Stimulated activated CD8-positive, alpha-beta memory T cell treated with anti-CD3 and anti-CD28 coated beads, Interleukin-4, amount 100 ng/mL, for 4 hours (primary cell): Measurements from ENCODE around the gene WNT9B.

ENCODE experiments used
- DNase-seq, 2 donors: peaks; one replicate each; pipeline ENCODE4 v3.0.0-alpha.2; 2020; ENCODE audit warnings: low read depth in 2 of 2, low spot score in 1 of 2

The WNT9B gene, protein sequence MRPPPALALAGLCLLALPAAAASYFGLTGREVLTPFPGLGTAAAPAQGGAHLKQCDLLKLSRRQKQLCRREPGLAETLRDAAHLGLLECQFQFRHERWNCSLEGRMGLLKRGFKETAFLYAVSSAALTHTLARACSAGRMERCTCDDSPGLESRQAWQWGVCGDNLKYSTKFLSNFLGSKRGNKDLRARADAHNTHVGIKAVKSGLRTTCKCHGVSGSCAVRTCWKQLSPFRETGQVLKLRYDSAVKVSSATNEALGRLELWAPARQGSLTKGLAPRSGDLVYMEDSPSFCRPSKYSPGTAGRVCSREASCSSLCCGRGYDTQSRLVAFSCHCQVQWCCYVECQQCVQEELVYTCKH

DNA sequence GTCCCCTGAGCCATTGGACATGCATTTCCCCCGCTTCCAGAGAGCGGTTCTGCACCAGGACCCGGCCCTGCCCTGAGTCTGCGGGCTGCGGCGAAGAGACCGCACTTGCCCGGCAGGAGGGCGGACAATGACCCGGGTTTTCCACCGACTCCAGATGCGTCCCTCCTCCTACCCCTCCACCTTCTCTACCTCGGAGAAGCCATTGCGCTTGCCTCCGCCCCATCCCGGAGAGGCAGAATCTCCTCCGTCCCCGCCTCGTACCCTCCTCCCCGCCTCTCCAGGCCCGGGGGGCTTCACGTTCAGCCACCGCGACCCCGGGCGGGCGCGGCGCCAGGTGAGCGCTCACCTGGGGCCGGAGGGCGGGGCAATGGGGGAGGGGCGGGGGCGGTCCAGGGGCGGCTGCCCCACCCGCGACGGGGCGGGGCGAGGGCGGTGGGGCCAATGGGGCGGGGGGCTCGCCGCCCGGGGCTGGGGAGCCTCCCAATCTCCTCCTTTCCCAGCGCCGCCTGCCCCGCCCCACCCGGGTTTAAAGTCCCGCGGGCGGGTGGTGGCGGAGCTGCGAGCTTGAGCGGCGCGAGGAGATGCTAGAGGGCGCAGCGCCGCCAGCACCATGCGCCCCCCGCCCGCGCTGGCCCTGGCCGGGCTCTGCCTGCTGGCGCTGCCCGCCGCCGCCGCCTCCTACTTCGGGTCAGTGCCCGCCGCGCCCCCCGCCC lies at the start of gene WNT9B:
Gene WNT9B, plus strand, starts transcription at position 555 of the 713 bp plus-strand sequence. Its CDS starts 56 bp downstream, at position 611.
- no peak for DNase-seq

DNA sequence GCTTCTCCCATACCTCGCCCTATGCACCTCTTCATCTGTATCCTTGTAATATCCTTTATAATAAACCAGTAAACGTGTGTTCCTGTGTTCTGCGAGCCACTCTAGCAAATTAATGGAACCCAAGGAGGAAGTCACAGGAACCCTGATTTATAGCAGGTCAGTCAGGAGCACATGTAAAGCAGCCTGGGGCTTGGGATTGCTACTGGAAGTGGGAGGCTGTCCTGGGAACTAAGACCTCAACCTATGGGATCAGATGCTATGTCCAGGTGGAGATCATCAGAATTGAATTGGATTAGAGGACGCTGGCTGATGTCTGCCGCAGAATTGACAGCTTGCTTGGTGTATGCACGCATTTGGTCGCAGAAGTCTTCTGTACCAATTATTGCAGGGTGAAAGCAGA lies 48.6 kb upstream of the WNT9B start:
- no peak for DNase-seq

DNA sequence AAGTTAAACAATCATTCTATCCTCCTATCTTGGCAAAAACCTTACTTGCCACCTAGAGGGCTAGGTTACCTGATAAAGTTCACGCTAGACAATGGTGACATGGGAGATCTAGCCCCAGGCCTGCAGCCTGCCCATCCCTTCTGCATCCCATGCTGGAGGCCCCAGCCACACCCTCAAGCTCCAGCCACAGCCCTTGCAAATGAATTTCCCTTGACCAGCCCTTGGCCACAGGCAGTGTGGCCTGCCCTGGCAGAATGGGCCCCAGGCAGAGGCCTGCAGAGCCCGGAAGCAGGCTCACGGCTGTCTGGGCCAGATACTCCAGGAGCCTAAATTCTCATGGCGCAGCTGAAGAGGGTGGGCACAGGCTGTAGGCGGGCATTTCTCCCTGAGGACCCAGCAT lies 47.8 kb upstream of the WNT9B start:
- DNase-seq: no peak

DNA sequence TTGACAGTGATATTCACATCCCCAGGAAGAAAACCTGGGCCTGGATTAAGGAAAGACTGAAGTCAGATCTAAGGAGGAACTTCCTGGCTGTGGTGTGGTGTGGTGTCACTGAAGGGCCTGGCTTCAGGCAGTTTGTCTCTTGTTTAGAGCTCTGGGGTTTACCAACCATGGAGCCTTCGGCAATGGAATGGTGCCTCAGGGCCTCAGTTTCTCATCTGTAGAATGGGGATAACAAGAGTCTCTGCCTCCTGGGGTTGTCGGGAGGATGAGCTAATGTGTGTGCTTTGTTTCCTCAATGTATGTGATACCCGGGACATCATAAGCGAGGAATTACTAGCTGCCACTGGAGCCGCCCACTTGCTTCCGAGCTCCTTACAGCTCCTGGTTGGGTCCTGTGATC lies 45.6 kb upstream of the WNT9B start:
- no peak for DNase-seq

DNA sequence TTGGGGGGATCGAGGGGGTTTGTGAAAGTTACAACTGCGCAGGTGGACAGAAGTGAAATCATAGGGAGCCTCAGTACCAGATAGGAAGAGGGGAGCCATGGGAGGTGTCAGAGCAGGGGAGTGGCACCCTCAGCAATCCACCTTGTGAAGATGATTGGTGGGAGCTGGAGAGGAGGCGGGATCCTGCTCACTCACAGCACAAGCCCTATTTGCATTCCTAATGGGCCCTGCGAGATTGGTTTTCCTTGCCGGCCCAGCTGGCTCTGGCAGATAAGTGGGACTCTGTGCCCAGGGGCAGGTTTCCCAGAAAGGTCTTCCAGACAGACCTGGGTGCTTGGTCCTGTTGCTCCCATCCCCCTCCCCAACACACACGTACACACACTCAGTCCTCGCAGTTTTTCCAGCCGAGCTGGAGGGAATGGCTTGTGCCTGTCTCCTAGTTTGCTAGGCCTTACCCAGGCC lies 42.2 kb upstream of the WNT9B start:
- no peak for DNase-seq

DNA sequence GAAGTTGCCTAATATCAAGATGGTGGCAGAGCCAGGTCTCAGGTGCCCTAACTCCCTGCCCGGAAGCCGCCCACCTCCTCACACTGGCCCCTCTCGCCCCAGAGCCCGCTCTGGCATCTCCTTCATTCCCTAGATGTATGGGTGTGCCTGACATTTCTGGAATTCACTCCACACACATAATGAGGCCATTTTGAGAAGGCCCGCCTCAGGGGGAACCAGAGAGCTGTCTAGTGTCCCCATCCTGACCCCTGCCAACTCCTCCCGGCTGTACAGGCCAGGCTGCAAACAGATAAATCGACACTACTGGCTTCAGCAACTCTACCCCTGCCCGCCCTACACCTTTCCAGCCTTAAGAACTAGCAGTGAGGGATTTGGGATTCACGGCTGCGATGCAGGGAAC lies 40.5 kb upstream of the WNT9B start:
- no peak for DNase-seq

DNA sequence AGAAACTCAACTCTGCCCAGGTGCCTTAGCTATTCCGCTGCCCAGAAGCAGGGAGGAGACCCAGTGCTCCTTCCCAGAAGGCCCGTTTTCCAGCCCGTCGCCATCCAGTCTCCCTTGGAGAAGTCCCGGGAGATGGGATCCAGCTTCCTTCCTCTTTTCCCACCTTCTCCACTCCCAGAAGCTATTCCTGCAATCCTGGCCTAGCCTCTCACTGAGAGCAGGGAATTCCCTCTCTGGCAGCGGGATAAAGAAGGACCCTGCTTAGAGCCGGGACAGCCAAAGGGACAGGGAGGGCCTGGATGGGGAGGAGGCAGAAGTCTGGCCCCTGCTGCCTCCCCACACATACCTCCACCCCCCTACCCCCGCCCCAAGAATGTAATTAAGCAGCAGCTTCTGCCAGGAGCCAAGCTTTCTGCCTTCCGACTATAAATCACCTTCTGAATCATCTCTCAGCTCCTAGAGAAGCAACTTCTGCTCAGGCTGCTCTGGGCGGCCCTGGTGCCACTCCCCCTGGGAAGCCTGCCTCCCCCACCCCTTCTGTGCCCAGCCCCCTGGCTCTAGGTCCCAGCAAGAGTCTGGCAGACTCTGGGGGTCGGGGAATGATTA lies 39.3 kb upstream of the WNT9B start:
- no peak for DNase-seq

DNA sequence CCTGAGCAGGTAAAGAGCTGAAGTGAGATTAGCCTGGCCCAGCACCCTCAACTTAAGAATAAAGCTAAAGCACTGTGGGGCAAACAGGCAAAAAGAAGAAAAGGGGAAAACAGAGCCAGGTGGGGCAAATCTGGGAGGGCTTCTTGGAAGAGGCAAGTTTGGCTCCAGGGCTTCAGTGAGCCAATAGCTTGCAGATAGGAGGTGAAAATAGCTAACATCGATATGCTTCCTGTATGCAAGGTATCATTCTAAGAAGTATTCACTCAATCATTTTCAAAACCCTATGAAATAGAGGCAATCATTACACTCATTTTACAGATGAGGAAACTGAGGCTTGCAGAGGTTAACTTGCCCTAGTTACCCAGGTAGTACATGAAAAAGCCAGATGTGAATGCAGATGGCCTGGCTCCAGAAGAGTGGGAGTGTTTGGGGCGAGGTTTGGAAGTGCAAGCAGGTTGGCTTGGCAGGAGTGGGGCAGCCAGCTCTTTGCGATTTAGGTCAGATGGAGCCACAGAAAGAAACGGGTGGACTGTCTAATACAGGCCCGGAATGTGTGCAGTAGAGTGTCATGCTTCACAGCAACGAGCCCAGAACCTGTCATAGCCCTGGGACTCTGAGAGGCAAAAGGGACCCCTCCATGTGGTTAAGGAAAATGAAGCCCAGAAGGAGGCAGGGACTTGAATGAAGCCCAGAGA lies 38.6 kb upstream of the WNT9B start:
- DNase-seq: no peak

DNA sequence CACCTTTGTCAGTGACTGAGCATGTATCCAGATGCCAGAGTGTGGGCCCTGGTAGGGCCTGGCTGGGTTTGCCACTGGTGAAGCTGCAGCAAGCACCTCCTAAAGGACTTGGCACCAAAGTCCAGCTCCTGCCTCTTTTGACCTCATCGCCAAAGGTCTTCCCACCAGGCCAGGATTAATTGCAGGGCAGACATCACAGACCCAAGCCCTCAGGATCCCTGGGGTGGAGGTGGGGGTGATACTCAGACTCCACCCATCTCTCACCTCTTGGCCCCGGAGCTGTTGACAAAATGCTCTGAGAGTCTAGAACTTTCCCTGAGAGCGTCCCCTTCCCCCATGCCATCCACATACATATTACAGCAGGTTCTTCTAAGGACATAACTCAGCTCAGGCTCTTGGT lies 37.5 kb upstream of the WNT9B start:
- DNase-seq: no peak

DNA sequence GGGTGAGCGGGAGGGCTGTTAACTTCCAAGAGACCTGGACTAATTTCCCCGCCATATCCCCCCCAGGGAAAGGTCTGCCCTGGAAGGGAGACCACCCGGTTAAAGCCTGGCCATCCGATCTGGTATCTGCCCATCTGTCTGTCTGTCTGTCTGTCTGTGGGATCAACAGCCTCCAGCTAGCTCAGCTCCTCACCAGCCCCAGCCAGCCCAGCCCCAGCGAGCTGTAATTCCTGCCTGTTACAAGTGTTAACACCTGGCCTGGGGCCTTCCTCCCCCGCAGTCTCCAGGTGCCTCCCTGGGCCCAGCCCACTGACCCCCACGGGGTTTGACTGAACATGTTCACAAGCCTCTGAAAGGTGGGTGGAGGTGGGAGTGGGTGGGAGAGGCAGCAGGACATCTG lies 36.9 kb upstream of the WNT9B start:
- no peak for DNase-seq

DNA sequence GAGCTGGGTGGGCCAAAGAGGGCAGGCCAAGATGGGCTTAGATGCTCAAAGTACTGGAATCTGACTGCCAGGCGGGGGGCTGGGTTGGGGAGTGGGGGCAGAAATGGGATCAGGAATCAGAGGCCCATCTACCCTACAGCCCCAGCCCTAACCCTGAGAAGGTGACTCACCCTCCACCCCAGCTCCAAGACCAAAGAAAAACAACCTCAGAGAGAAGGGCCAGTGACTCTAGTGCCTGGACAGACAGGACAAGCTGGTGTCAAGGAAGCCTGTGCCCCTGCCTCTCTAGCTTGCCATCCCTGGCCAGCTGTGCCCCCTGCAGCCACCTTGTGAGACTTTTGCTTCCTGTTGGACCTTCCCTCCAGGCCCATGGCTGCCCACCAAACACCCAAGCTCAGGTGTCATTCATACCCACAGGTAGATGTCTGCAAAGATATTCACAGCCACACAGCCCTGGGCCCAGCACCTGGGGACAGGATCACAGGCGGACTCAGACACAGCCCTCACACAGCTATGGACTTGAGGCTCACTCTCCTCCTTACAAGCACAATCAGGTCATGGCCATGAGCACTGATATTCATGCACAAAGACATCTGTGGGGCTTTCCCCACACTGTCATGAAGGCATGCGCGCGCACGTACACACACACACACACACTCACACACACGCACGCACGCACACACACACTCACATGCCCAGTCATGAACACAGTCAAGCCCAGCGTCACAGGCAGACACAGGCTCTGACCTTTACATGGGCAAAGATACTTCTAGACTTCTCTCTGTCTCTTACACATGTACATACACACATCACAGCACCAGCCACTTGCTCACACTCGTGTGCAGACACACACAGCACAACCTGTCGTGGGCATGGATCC lies 35.7 kb upstream of the WNT9B start:
- no peak for DNase-seq

DNA sequence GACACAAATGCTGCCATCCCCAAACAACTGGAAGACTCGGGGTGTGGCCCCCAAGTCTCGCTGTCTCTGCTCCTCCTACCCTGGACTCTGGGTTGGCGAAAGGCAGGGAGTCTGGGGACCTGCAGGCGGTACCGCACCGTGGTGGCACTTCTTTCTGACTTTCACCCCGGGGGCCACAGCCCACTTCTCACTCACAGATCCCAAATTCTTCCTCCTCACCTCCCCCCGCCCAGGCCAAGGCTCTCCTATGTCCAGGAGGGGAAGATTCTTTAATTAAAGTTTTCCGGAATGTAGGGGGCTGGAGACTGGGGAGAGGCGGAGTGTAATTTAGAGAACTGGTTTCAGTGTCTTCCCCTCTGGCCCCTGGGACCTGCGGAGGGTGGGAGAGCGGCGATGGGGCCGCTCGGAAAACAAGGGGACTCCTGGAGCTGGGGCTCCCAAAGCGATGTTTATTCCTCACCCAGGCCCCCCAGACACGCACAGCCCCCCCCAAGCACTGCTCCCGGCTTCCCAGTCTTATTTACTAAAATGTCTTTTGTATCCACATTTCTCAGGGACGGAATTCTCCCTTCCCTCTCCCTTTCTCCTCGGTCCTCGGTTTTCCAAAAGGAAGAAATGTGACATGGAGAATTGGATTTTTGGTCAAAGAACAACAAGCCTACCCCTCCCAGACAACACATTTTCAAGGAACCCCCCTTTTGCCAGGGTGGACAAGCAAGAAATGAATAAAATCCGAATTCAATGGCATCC lies 34.1 kb upstream of the WNT9B start:
- no peak for DNase-seq

DNA sequence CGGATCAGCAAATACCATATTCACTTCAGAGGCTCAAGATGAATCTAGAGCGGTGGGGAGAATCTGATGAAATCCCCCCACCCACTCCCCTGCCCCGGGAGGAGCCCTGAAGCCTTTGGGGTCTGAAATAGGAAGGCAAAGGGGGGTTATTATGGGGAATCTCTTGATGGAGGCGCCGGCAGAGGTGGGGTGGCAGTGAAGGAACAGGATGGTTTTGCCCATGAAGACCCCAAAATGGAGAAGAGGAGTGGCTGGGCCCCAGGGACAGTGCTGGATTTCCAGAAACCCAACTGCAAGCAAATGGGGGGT lies 33.5 kb upstream of the WNT9B start:
- DNase-seq: no peak

DNA sequence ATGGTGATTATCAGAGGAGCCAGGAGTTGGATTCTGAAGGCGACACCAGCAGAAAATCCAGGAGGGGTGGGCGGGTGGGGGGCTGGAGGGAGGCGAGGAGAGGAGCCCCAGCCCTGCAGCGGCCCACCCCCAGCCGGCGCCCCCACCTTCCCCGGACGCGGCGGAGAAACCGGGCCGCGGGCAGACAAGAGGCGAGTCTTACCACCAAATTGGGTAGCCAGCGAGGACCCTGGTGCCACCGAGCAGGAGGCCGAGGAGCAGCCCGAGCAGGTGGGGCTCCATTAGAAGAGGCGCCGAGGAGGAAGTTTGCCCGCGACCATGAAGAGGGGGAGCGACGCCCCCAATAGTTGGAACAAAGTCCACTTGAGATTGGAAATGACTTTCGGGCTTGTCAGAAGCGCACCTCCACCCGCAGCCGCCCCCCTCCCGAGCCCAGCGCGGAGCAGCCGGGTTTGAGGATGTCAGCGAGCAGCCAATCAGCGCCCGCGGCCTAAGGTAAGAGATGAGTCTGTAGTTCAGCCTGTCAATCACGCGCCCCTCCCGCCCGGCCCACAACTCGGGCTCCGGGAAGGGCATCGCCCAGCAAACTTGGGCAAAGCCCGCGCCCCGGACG lies 33.0 kb upstream of the WNT9B start, which contains the start of gene WNT3:
Gene WNT3, minus strand, starts transcription at position 377 of the 613 bp plus-strand sequence. Its CDS starts 95 bp downstream, at position 282.
- DNase-seq: peak; percentile 13 to 30

DNA sequence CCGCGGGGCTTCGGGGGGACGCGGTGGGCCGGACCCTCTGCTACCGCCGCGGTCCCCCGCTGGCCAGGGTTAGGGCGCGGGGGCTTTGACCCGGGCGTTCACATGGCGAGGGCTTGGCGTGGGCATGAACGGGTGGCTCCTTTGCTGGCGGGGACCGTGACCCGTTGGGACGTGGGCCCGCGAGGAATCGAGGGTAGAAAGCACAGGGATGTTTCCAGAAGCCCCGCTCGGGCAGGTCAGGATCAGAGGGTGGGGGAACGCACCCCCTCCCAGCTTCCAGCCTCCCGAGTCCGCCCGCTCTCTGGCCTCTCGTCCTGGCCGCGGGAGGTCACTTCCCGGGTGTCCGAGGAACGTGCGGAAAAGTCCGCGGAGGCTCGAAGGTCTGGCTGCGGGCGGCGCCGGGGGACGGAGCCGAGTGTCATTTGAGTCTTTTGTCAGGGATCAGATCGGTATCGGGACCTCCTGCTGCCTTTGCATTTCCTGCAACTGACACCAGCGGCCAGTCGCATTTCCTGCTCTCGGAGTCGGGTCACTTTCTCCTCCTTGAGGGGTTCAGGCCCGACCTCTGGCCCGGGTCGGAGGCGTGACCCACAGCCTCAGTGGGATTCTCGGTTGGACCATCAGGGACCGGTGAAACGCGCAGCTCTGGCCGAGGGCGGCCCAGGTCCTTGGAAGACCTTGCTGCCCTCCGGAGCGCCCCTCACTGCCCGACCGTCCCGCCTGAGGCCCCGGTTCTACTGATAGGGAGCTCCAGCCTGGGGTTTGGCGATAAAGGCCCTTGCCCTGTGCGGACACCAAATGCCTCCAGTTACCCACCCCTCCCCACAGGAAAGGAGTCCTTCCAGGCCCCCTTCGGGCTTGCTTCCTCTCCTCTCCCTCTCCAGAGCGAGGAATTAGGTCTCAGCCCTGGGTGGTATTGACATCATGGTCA lies 32.2 kb upstream of the WNT9B start:
- DNase-seq: no peak

DNA sequence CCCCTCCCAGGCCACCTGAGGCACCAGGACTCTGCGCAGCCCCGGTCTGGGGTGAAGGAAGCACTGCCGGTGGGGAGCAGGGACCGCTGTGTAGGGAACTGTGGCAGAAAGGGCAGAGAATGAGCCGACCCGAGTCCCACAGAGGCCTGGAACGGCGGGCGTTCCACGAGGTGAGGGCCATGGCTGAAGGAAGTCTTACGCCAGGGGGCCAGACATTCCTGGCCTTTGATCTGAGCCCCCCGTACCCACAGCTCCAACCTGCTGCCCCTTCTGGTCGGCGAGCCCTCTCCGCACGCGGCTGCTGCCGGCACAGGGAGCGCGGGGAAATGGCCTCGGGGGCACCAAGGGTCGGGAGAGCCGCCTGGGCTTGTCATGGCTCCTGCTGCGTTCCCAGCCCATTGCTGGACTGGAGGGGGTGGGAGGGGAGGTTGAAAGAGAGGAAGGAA lies 31.5 kb upstream of the WNT9B start:
- no peak for DNase-seq

DNA sequence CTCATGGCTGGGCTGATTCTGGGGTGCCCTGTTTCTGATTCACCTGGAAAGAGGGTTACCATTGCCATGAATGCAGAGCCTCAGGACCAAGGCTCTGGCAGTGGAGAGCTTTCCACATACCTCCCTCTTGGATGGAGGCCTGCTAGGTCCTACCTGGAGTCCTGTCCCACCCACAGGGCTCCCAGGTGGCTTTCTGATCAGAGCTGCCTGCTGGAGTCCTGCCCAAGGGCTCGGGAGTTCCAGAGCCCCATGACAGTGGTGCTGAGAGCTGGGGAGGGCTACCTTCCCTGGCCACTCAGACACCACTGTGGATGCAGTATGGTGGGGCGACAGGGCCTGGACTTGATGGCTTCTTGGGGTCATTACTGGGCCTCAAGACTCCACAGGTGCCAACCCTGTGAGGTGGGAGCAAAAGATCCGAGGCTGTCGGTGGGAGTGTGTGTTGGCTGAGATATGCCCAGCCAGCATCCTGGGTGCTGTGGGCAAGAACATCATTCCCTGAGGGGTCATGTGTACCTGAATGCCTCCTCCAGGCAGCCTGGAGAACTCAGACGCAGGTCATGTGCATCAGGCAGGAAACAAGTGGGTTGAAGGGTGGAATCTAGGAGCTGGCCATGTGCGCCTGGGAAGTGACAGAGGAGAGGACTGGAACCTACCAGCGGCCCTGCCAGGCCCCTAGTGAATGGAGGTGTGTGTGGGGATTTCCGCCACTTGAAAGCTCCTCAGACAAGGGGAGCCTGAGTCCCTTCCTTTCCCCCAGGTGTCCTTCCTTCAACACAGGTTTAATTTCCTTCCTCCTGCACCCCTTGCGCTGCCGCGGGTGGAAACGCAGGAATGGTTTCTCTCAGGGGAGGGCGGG lies 30.6 kb upstream of the WNT9B start:
- no peak for DNase-seq
